Sigmoid colon (tissue), 7 donors: ENCODE measurements around the gene NT5E. TPM values are rescaled to one million over a fixed set of nuclear protein-coding genes. Genes with fewer than 3 reads are reported as not detected.

Source experiments
- DNase-seq: peaks from one replicate; pipeline ENCODE4 v3.0.0-alpha.2; 2019
- H3K27ac ChIP-seq, 4 donors: fragments of 200-600 bp; sonication (generic); one replicate each; pipeline ENCODE4 v1.5.1; 2016 to 2019; ENCODE audit warnings: mild to moderate bottlenecking in 1 of 4
- H3K27me3 ChIP-seq, 3 donors: fragments of 200-600 bp; sonication (generic); one replicate each; pipeline ENCODE4 v1.5.1; 2019; ENCODE audit warnings: mild to moderate bottlenecking in 1 of 3
- H3K36me3 ChIP-seq, 4 donors: fragments of 200-600 bp; sonication (generic); one replicate each; pipeline ENCODE4 v1.5.1; 2016 to 2019
- H3K4me1 ChIP-seq, 4 donors: fragments of 200-600 bp; sonication (generic); one replicate each; pipeline ENCODE4 v1.5.1; 2017 to 2019
- H3K4me3 ChIP-seq, 4 donors: fragments of 200-600 bp; sonication (generic); one replicate each; pipeline ENCODE4 v1.5.1; 2017 to 2019; ENCODE audit warnings: mild to moderate bottlenecking in 2 of 4, moderate library complexity in 1 of 4
- H3K9me3 ChIP-seq, 4 donors: fragments of 200-600 bp in 3 of 4; sonication (generic) in 3 of 4; one replicate each; pipeline versions ENCODE4 v1.5.1 to v1.6.1; 2013 to 2019
- EP300 ChIP-seq, 4 donors: sonication (generic); formaldehyde crosslinking; IDR thresholded peaks; one replicate each; pipeline ENCODE4 v1.6.1; 2017; ENCODE audit warnings: antibody characterized with exemption in 4 of 4
- POLR2A ChIP-seq, 2 donors: fragments of 450-650 bp; IDR thresholded peaks; one replicate each; pipeline ENCODE4 v1.6.1; 2016; ENCODE audit warnings: antibody characterized with exemption in 2 of 2, mild to moderate bottlenecking in 2 of 2, moderate library complexity in 2 of 2
- POLR2AphosphoS5 ChIP-seq, 4 donors: sonication (generic); formaldehyde crosslinking; IDR thresholded peaks; one replicate each; pipeline ENCODE4 v1.6.1; 2017; ENCODE audit warnings: antibody characterized with exemption in 4 of 4
- WGBS, 2 donors: extraction: QIAGEN DNeasy Blood & Tissue Kit; methylation state at CpG; one replicate each; pipeline ENCODE4 v1.1.7; 2013; 5-methylcytosine and 5-hydroxymethylcytosine counted together
- intact Hi-C: fragments of 100-400 bp; cut with DNase I; formaldehyde crosslinking; loops from one replicate; pipeline ENCODE4 v1.15.1; 2023
- polyA plus RNA-seq, 3 donors: library from polyadenylated mRNA; stranded (reverse); fragments of 200-250 nt; gene quantifications; one replicate each; pipeline ENCODE4 v1.2.3, GENCODE V29; 2013
- total RNA-seq, 4 donors: library from RNA; depleted of rRNA; stranded (reverse); fragments of >200 nt; gene quantifications; one replicate each; pipeline ENCODE4 v1.1.0, GENCODE V29; 2016
- TF ChIP-seq, protein P1 (sequence below), 4 experiments: fragments of 450-650 bp in 3 of 4; fragments of 200-600 bp in 1 of 4; IDR thresholded peaks; one replicate each; pipeline ENCODE4 v1.5.1; 2016 to 2019; ENCODE audit warnings: antibody characterized with exemption in 4 of 4, mild to moderate bottlenecking in 3 of 4, moderate library complexity in 2 of 4
- donor health status: healthy with polysubstance abuse.
- donor health status: Bipolar disorder and iron deficiency.
- donor health status: healthy.

NT5E gene
- total and polyA plus RNA-seq, 7 donors = 4.6 to 70.3 (median 21.7) TPM

DNA sequence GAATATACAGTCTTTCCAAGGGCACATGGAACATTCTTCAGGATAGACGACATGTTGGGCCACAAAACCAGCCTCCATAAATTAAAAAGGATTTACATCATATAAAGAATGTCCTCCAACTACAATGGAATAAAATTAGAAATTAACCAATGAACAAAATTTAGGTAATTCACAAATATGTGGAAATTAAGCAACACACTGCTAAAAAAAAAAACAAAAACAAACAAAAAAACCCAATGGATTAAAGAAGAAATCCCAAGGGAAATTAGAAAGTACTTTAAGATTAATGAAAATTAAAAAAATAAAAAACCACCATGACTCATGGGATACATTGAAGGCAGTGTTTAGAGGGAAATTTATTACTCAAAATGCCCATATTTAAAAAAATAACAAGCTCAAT lies 21.4 kb upstream of the NT5E start:
- intact Hi-C loops = no loop called here
- H3K36me3 ChIP-seq = no peaks in the 10 kb centered on the region
- 82 to 85% methylated on average over 1 of the region's 1 CpG for WGBS, 2 donors
- no peaks in the 10 kb centered on the region for H3K4me1 ChIP-seq
- no peak for TF ChIP-seq EP300 (IDR thresholded peaks at IDR 0.05)
- no peak for TF ChIP-seq POLR2A (IDR thresholded peaks at IDR 0.05)
- TF ChIP-seq POLR2AphosphoS5 (IDR thresholded peaks at IDR 0.05) = no peak
- TF ChIP-seq, protein P1, sequence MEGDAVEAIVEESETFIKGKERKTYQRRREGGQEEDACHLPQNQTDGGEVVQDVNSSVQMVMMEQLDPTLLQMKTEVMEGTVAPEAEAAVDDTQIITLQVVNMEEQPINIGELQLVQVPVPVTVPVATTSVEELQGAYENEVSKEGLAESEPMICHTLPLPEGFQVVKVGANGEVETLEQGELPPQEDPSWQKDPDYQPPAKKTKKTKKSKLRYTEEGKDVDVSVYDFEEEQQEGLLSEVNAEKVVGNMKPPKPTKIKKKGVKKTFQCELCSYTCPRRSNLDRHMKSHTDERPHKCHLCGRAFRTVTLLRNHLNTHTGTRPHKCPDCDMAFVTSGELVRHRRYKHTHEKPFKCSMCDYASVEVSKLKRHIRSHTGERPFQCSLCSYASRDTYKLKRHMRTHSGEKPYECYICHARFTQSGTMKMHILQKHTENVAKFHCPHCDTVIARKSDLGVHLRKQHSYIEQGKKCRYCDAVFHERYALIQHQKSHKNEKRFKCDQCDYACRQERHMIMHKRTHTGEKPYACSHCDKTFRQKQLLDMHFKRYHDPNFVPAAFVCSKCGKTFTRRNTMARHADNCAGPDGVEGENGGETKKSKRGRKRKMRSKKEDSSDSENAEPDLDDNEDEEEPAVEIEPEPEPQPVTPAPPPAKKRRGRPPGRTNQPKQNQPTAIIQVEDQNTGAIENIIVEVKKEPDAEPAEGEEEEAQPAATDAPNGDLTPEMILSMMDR (IDR thresholded peaks at IDR 0.05) = no peak
- no peak overlapping the region for H3K4me3 ChIP-seq
- no peak for DNase-seq
- H3K27me3 ChIP-seq = no peaks in the 10 kb centered on the region
- H3K27ac ChIP-seq = no peak overlapping the region
- H3K9me3 ChIP-seq = peaks cover 0 to 7% (median 3%) of the 10 kb centered on the region in 4 donors

DNA sequence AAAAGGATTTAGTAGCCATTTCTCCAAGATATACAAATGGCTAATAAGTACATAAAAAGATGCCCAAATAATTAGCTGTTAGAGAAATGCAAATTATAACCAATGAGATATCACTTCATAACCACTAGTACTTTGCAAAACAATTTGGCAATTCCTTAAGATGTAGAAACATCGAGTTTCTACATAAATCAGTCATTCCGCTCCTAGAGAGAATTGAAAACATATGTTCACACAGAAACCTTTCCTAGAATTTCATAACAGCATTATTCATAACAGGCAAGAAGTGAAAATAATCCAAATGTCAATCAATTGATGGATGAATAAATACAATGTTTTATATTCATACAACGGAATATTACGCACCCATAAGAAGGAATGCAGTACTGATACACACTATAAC lies 20.5 kb upstream of the NT5E start:
- TF ChIP-seq POLR2AphosphoS5 (IDR thresholded peaks at IDR 0.05) = peak in 1 of 4 donors; percentile 27
- TF ChIP-seq EP300 (IDR thresholded peaks at IDR 0.05) = no peak
- Histone ChIP-seq H3K27ac (no peak overlapping the region), H3K36me3 (no peaks in the 10 kb centered on the region), H3K4me3 (no peak overlapping the region), H3K9me3 (peaks cover 0 to 7% (median 3%) of the 10 kb centered on the region in 4 donors), H3K4me1 (no peaks in the 10 kb centered on the region), H3K27me3 (no peaks in the 10 kb centered on the region)
- WGBS, 2 donors = 92 to 93% methylated on average over 4 of the region's 4 CpGs
- intact Hi-C loops = no loop called here
- DNase-seq = no peak

DNA sequence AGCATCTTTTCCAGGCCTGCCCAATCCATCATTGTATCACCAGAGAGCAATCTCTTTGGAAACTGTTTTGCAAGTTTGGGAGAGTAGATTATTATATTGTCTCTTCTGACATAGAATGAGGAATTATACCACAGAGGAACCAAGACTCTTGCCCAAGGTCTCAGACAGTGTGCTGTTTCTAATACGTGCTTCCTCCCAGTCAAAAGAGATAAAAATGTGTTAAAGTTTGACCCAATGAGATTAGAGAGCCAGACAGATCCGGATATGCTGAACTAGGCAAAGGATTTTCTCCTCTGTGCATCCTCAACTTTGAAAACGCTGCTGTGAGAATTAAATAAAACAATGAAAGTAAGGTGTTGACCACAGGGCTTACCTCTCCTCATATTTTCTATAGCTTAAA lies 18.6 kb upstream of the NT5E start:
- Histone ChIP-seq H3K36me3 (no peaks in the 10 kb centered on the region), H3K4me3 (no peak overlapping the region), H3K27me3 (no peaks in the 10 kb centered on the region), H3K27ac (no peak overlapping the region), H3K4me1 (no peaks in the 10 kb centered on the region), H3K9me3 (peaks cover 0 to 2% (median under 1%) of the 10 kb centered on the region in 4 donors)
- TF ChIP-seq POLR2AphosphoS5 (IDR thresholded peaks at IDR 0.05) (no peak), EP300 (IDR thresholded peaks at IDR 0.05) (no peak), POLR2A (IDR thresholded peaks at IDR 0.05) (no peak)
- TF ChIP-seq, protein P1 (IDR thresholded peaks at IDR 0.05) = no peak
- 58 to 69% methylated on average over 3 of the region's 3 CpGs for WGBS, 2 donors
- intact Hi-C loops = no loop called here
- DNase-seq = no peak

DNA sequence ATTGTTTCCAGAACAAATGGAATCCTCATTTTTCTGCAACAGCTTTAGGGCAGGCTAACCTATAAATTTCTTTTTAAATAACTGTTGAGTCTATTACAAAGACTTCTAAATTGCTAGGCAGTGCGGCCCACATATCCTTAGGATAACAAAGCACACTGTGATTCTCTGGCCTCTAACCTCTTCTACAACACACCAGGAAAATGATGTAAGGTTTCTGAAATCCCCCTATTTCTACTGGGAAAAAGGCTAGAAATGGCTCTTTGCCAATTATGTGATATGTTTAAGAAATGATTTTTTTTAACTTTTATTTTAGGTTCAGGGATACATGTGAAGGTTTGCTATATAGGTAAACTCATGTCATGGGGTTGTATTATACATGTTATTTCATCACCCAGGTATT lies 17.3 kb upstream of the NT5E start:
- Histone ChIP-seq H3K4me3 (no peak overlapping the region), H3K4me1 (no peaks in the 10 kb centered on the region), H3K36me3 (no peaks in the 10 kb centered on the region), H3K9me3 (no peaks in the 10 kb centered on the region), H3K27ac (no peak overlapping the region), H3K27me3 (no peaks in the 10 kb centered on the region)
- intact Hi-C loops = no loop called here
- no peak for DNase-seq
- WGBS, 2 donors = 94 to 97% methylated on average over 1 of the region's 1 CpG
- TF ChIP-seq EP300 (IDR thresholded peaks at IDR 0.05) = no peak

DNA sequence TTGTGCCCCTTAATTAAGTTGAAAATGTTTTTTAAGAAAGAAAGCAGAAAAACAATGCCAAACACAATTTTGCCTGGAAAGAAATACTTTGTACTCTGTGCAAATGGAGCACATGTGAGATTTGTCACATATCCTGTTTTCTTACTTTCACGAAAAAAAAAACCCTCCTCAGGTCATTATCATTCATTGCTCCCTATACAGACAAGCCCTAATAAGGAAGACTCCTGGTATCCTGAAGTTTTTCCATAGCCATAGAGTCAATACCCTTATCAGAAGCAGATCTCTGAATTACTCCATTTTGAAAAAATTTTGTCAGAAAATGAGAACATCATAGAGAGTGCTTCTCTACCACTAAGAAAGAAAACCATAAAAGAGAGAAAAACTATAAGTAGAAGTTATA lies 14.0 kb upstream of the NT5E start:
- no peak for TF ChIP-seq POLR2A (IDR thresholded peaks at IDR 0.05)
- TF ChIP-seq EP300 (IDR thresholded peaks at IDR 0.05) = no peak
- TF ChIP-seq, protein P1 (IDR thresholded peaks at IDR 0.05) = no peak
- TF ChIP-seq POLR2AphosphoS5 (IDR thresholded peaks at IDR 0.05) = no peak

DNA sequence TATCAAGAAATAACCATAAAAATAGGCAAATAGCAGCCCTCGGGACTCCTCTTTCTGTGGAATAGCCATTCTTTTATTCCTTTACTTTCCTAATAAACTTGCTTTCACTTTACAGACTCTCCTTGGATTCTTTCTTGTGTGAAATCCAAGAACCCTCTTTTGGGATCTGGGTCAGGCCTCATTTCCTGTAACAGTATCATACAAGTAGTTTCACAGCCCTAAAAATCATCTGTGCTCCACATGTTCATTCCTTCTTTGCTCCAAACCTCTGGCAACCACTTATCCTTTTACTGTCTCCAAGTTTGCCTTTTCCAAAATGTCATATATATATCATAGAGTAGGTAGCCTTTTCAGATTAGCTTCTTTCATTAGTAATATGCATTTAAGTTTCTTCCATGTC lies 13.5 kb upstream of the NT5E start:
- Histone ChIP-seq H3K4me1 (no peaks in the 10 kb centered on the region), H3K4me3 (no peak overlapping the region), H3K9me3 (no peaks in the 10 kb centered on the region), H3K36me3 (no peaks in the 10 kb centered on the region), H3K27me3 (no peaks in the 10 kb centered on the region), H3K27ac (peak overlapping the region in 3 of 4 donors; percentile 3 to 39 (median 34))
- intact Hi-C loops = no loop called here
- 79 to 81% methylated on average over 1 of the region's 1 CpG for WGBS, 2 donors
- no peak for DNase-seq
- TF ChIP-seq POLR2A (IDR thresholded peaks at IDR 0.05) (no peak), EP300 (IDR thresholded peaks at IDR 0.05) (no peak), POLR2AphosphoS5 (IDR thresholded peaks at IDR 0.05) (peak in 1 of 4 donors; percentile 35)
- TF ChIP-seq, protein P1 (IDR thresholded peaks at IDR 0.05) = no peak

More for the DNA sequence above, 14.0 kb upstream of the NT5E start:
- H3K4me1 ChIP-seq = no peaks in the 10 kb centered on the region
- H3K27ac ChIP-seq = peak overlapping the region in 3 of 4 donors; percentile 3 to 39 (median 34)
- H3K9me3 ChIP-seq = no peaks in the 10 kb centered on the region
- H3K4me3 ChIP-seq = no peak overlapping the region
- no peak for DNase-seq
- 35 to 76% methylated on average over 1 of the region's 1 CpG for WGBS, 2 donors
- intact Hi-C loops = no loop called here
- no peaks in the 10 kb centered on the region for H3K36me3 ChIP-seq
- H3K27me3 ChIP-seq = no peaks in the 10 kb centered on the region
